Fibroblast of lung (primary cell): Measurements from ENCODE around the gene NNT.

ENCODE experiments used
- CTCF ChIP-seq, 2 donors: IDR thresholded peaks in 1 of 2; conservative IDR thresholded peaks in 1 of 2; 1 replicate in 1 of 2; 2 replicates in 1 of 2; pipeline ENCODE4 v1.5.1; 2011 to 2012; ENCODE audit warnings: low read length in 2 of 2, control low read depth in 1 of 2, inconsistent platforms in 1 of 2, low read depth in 1 of 2, mild to moderate bottlenecking in 1 of 2
- EZH2 ChIP-seq: IDR thresholded peaks from 2 replicates; pipeline ENCODE4 v1.5.1; 2012; ENCODE audit warnings: low read length, control low read depth, mild to moderate bottlenecking; ENCODE audit errors: missing control alignments

- TF ChIP-seq CTCF (conservative IDR thresholded peaks at IDR 0.05 in 1 of 2, IDR thresholded peaks at IDR 0.05 in 1 of 2; ENCODE audit: low read depth in 1 of 2, low read length in 2 of 2) (no peak), EZH2 (no peak)
Observed at GRCh38 chr5:43680286-43680685, 77.3 kb downstream of the NNT start.
